Peyer's patch (tissue), 4 donors: ENCODE data around the gene CDCA4.

Experiments
- POLR2A ChIP-seq, 2 donors: fragments of 450-650 bp; IDR thresholded peaks; one replicate each; pipeline ENCODE4 v1.5.1; 2017; ENCODE audit warnings: antibody characterized with exemption in 2 of 2, mild to moderate bottlenecking in 2 of 2, moderate library complexity in 2 of 2
- TF ChIP-seq, protein P1 (sequence below), 6 experiments: fragments of 450-650 bp in 4 of 6; fragments of 200-600 bp in 2 of 6; sonication (generic) in 1 of 6; IDR thresholded peaks; one replicate each; pipeline ENCODE4 v1.5.1; 2017 to 2019; ENCODE audit warnings: antibody characterized with exemption in 6 of 6, mild to moderate bottlenecking in 3 of 6, moderate library complexity in 1 of 6

DNA sequence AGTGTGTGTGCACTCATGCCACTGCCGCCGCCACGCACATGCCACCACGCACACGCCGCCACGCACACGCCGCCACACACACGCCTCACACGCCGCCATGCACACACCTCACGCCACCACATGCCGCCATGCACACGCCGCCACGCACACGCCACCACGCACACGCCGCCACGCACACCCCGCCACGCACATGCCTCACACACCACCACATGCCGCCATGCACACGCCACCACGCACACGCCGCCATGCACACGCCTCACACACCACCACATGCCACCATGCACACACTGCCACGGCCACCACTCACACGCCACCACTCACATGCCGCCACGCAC is 29.0 kb downstream of the CDCA4 start:
- TF ChIP-seq, protein P1, sequence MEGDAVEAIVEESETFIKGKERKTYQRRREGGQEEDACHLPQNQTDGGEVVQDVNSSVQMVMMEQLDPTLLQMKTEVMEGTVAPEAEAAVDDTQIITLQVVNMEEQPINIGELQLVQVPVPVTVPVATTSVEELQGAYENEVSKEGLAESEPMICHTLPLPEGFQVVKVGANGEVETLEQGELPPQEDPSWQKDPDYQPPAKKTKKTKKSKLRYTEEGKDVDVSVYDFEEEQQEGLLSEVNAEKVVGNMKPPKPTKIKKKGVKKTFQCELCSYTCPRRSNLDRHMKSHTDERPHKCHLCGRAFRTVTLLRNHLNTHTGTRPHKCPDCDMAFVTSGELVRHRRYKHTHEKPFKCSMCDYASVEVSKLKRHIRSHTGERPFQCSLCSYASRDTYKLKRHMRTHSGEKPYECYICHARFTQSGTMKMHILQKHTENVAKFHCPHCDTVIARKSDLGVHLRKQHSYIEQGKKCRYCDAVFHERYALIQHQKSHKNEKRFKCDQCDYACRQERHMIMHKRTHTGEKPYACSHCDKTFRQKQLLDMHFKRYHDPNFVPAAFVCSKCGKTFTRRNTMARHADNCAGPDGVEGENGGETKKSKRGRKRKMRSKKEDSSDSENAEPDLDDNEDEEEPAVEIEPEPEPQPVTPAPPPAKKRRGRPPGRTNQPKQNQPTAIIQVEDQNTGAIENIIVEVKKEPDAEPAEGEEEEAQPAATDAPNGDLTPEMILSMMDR (IDR thresholded peaks at IDR 0.05), result no peak
- TF ChIP-seq POLR2A (IDR thresholded peaks at IDR 0.05), result no peak
